HepG2 (cell line): ENCODE results near the gene TMEM59. TPM values are rescaled to one million over a fixed set of nuclear protein-coding genes. Genes with fewer than 3 reads are reported as not detected.

ENCODE experiments used
- ARNT2 ChIP-seq: sonication (generic); formaldehyde crosslinking; IDR thresholded peaks from 2 replicates; pipeline ENCODE4 v1.8.0; 2022; ENCODE audit warnings: mild to moderate bottlenecking, low read depth, missing genetic modification reagents, moderate library complexity
- FOXK2 ChIP-seq: fragments of 450-650 bp; IDR thresholded peaks from 2 replicates; pipeline ENCODE4 v1.6.1; 2016
- HOMEZ ChIP-seq: IDR thresholded peaks from 2 replicates; pipeline ENCODE4 v1.6.1; 2016; ENCODE audit warnings: low read depth
- KDM5B ChIP-seq: sonication (generic); formaldehyde crosslinking; IDR thresholded peaks from 2 replicates; pipeline ENCODE4 v1.4.0; 2020; ENCODE audit warnings: missing genetic modification reagents, mild to moderate bottlenecking, borderline replicate concordance
- MIER2 ChIP-seq: IDR thresholded peaks from 2 replicates; pipeline ENCODE4 v1.6.1; 2016; ENCODE audit warnings: missing biosample characterization, missing genetic modification reagents
- MXD1 ChIP-seq: sonication (generic); formaldehyde crosslinking; IDR thresholded peaks from 2 replicates; pipeline ENCODE4 v1.4.0; 2020; ENCODE audit warnings: mild to moderate bottlenecking, missing genetic modification reagents
- PHF21A ChIP-seq: sonication (generic); formaldehyde crosslinking; IDR thresholded peaks from 2 replicates; pipeline ENCODE4 v1.5.0; 2020; ENCODE audit warnings: mild to moderate bottlenecking, missing genetic modification reagents
- SRF ChIP-seq: IDR thresholded peaks from 2 replicates; pipeline ENCODE4 v1.6.1; 2011; ENCODE audit warnings: mild to moderate bottlenecking, low read depth, low read length, moderate library complexity
- ZBTB4 ChIP-seq: sonication (generic); formaldehyde crosslinking; IDR thresholded peaks from 2 replicates; pipeline ENCODE4 v1.4.0; 2020; ENCODE audit warnings: missing genetic modification reagents, mild to moderate bottlenecking, borderline replicate concordance
- ZFX ChIP-seq: sonication (generic); formaldehyde crosslinking; IDR thresholded peaks from 2 replicates; pipeline ENCODE4 v1.4.0; 2020; ENCODE audit warnings: mild to moderate bottlenecking, low read depth, missing genetic modification reagents, moderate library complexity
- ZHX2 ChIP-seq, 2 experiments: sonication (generic) in 1 of 2; formaldehyde crosslinking in 1 of 2; IDR thresholded peaks; 2 replicates each; pipeline versions ENCODE4 v1.6.1 to v1.9.0; 2014 to 2022; ENCODE audit warnings: antibody characterized with exemption in 1 of 2, borderline replicate concordance in 1 of 2, inconsistent platforms in 1 of 2, low read depth in 1 of 2, missing genetic modification reagents in 1 of 2
- ZNF264 ChIP-seq: sonication (generic); formaldehyde crosslinking; IDR thresholded peaks from 2 replicates; pipeline ENCODE4 v1.4.0; 2020; ENCODE audit warnings: missing genetic modification reagents
- ZNF503 ChIP-seq: sonication (generic); formaldehyde crosslinking; IDR thresholded peaks from 2 replicates; pipeline ENCODE4 v1.4.0; 2020; ENCODE audit warnings: missing genetic modification reagents
- ZNF563 ChIP-seq: sonication (generic); formaldehyde crosslinking; IDR thresholded peaks from 2 replicates; pipeline ENCODE4 v1.8.0; 2022; ENCODE audit warnings: mild to moderate bottlenecking, moderate library complexity, missing genetic modification reagents
- polyA plus RNA-seq, 8 experiments: library from polyadenylated mRNA; depleted of rRNA in 3 of 8; stranded (reverse) in 7 of 8; unstranded in 1 of 8; fragments of >200 nt; fragmentation: Illumina TruSeq in 4 of 8; extraction: Trizol in 4 of 8; gene quantifications; 2 replicates each; pipeline versions ENCODE4 v1.2.1 to v1.2.3, GENCODE V29; 2011 to 2016; ENCODE audit warnings: low read depth in 4 of 8, missing spikeins in 1 of 8, mixed read lengths in 1 of 8; ENCODE audit not compliant: insufficient read depth in 1 of 8
- total RNA-seq, 5 experiments: library from RNA; depleted of rRNA; stranded (reverse); fragments of >200 nt; fragmentation: Illumina TruSeq; extraction: Trizol; gene quantifications; 2 replicates each; pipeline ENCODE4 v1.2.3, GENCODE V29; 2016; ENCODE audit warnings: low read depth in 1 of 5
- TF ChIP-seq, protein P1 (sequence below): IDR thresholded peaks from 2 replicates; pipeline ENCODE4 v1.6.1; 2016; ENCODE audit warnings: missing compliant biosample characterization, missing genetic modification reagents, borderline replicate concordance

TMEM59 gene
- total and polyA plus RNA-seq, 2 of the 13 experiments (the other 11 are each of a cell fraction or from before 2014, with no cell fraction given) = 147 to 363 TPM

- TF ChIP-seq ZHX2 (IDR thresholded peaks at IDR 0.05; ENCODE audit: low read depth) = no peak
- no peak for TF ChIP-seq ZHX2 (CRISPR knock-in tag; IDR thresholded peaks at IDR 0.05; ENCODE audit: borderline replicate concordance)
- no peak for TF ChIP-seq ZNF503
- TF ChIP-seq ZFX (CRISPR knock-in tag) = no peak
- TF ChIP-seq ZNF563 = no peak
- no peak for TF ChIP-seq PHF21A (CRISPR knock-in tag)
- TF ChIP-seq ARNT2 (CRISPR knock-in tag) = no peak
- TF ChIP-seq HOMEZ (CRISPR knock-in tag) = no peak; the same call in 1 of the 2 replicates
- no peak for TF ChIP-seq ZNF264 (CRISPR knock-in tag)
- no peak for TF ChIP-seq SRF
- TF ChIP-seq FOXK2 = 0 out of 2 replicates have a peak, but pooled peaks have one; percentile 21
- no peak for TF ChIP-seq MXD1 (CRISPR knock-in tag)
- TF ChIP-seq ZBTB4 (CRISPR knock-in tag) = no peak
- TF ChIP-seq KDM5B (CRISPR knock-in tag) = no peak
- TF ChIP-seq MIER2 = no peak
- TF ChIP-seq, protein P1, sequence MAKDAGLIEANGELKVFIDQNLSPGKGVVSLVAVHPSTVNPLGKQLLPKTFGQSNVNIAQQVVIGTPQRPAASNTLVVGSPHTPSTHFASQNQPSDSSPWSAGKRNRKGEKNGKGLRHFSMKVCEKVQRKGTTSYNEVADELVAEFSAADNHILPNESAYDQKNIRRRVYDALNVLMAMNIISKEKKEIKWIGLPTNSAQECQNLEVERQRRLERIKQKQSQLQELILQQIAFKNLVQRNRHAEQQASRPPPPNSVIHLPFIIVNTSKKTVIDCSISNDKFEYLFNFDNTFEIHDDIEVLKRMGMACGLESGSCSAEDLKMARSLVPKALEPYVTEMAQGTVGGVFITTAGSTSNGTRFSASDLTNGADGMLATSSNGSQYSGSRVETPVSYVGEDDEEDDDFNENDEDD (CRISPR knock-in tag) = no peak
Measured at GRCh38 chr1:54052431-54052933, 522 bp downstream of the TMEM59 start (continued).
